ENCODE results near the gene GARIN5A. TPM values are rescaled to one million over a fixed set of nuclear protein-coding genes. Genes with fewer than 3 reads are reported as not detected.

Gene GARIN5A
- total and polyA plus RNA-seq, 12 donors, result 0.54 to 26.3 (median 2.0) TPM; not detected in 1

- H3K27ac ChIP-seq, result no peak overlapping the region
- TF ChIP-seq POLR2A (IDR thresholded peaks at IDR 0.05), result no peak
- no peak for TF ChIP-seq CTCF (IDR thresholded peaks at IDR 0.05)
Observed at GRCh38 chr19:50501186-50501567, 24.5 kb upstream of the GARIN5A start.

GRCh38 chr19:50500753-50501151 is 24.1 kb upstream of the GARIN5A start:
- no peaks in the 10 kb centered on the region for H3K9me3 ChIP-seq (replicated peaks in 1 of 3)
- intact Hi-C loops (cut with DNase I), result no loop called here
- H3K27me3 ChIP-seq, result no peaks in the 10 kb centered on the region
- no peaks in the 10 kb centered on the region for H3K4me1 ChIP-seq (replicated peaks in 1 of 2)
- no peak for DNase-seq
- H3K27ac ChIP-seq, result no peak overlapping the region
- no peaks in the 10 kb centered on the region for H3K36me3 ChIP-seq (replicated peaks in 1 of 2)
- TF ChIP-seq POLR2A (IDR thresholded peaks at IDR 0.05), result no peak
- no peak for TF ChIP-seq CTCF (IDR thresholded peaks at IDR 0.05)
- H3K4me3 ChIP-seq, result no peak overlapping the region
- WGBS, 4 donors, result 53 to 65% (median 59%) methylated on average over 6 to 10 of the region's 10 CpGs

More at GRCh38 chr19:50501186-50501567, 24.5 kb upstream of the GARIN5A start:
- Histone ChIP-seq H3K9me3 (replicated peaks in 1 of 3) (no peaks in the 10 kb centered on the region), H3K27me3 (no peaks in the 10 kb centered on the region), H3K4me3 (no peak overlapping the region), H3K4me1 (replicated peaks in 1 of 2) (no peaks in the 10 kb centered on the region), H3K36me3 (replicated peaks in 1 of 2) (no peaks in the 10 kb centered on the region)
- 63 to 77% (median 68%) methylated on average over 6 to 12 of the region's 12 CpGs for WGBS, 4 donors
- intact Hi-C loops (cut with DNase I), result no loop called here
- DNase-seq, result no peak

- no peaks in the 10 kb centered on the region for H3K9me3 ChIP-seq (replicated peaks in 1 of 3)
- H3K27ac ChIP-seq, result no peak overlapping the region
- no peaks in the 10 kb centered on the region for H3K36me3 ChIP-seq (replicated peaks in 1 of 2)
- H3K4me1 ChIP-seq (replicated peaks in 1 of 2), result no peaks in the 10 kb centered on the region
- no peak for DNase-seq
- TF ChIP-seq CTCF (IDR thresholded peaks at IDR 0.05), result no peak
- TF ChIP-seq POLR2A (IDR thresholded peaks at IDR 0.05), result no peak
- intact Hi-C loops (cut with DNase I), result no loop called here
- H3K4me3 ChIP-seq, result no peak overlapping the region
- WGBS, 4 donors, result 24 to 33% (median 30%) methylated on average over 17 to 27 of the region's 27 CpGs
- no peaks in the 10 kb centered on the region for H3K27me3 ChIP-seq
Observed at GRCh38 chr19:50500060-50500752, 23.6 kb upstream of the GARIN5A start.

GRCh38 chr19:50498219-50499056 is 21.8 kb upstream of the GARIN5A start:
- Histone ChIP-seq H3K9me3 (replicated peaks in 1 of 3) (no peaks in the 10 kb centered on the region), H3K27me3 (no peaks in the 10 kb centered on the region), H3K4me3 (no peak overlapping the region), H3K4me1 (replicated peaks in 1 of 2) (no peaks in the 10 kb centered on the region), H3K27ac (no peak overlapping the region), H3K36me3 (replicated peaks in 1 of 2) (no peaks in the 10 kb centered on the region)
- intact Hi-C loops (cut with DNase I), result no loop called here
- WGBS, 4 donors, result 62 to 74% (median 65%) methylated on average over 11 of the region's 11 CpGs
- DNase-seq, result no peak
- TF ChIP-seq CTCF (IDR thresholded peaks at IDR 0.05) (no peak), POLR2A (IDR thresholded peaks at IDR 0.05) (no peak)

Data from adrenal gland (tissue), 12 donors.